COLO668 (cell line): ENCODE results near the gene MGMT.

Experiments
- DNase-seq: peaks from one replicate; lab custom pipeline; 2025; ENCODE audit not compliant: unreplicated experiment; lab: John Stamatoyannopoulos, UW

The MGMT gene

GRCh38 chr10:129785536-129785981 lies 318.5 kb downstream of the MGMT start:
- peak; percentile 47 for DNase-seq

- DNase-seq: peak; percentile 25
Measured at GRCh38 chr10:129786216-129786615, 319.2 kb downstream of the MGMT start.

GRCh38 chr10:129787557-129787956 lies 320.5 kb downstream of the MGMT start:
- no peak for DNase-seq

GRCh38 chr10:129788215-129788614 lies 321.2 kb downstream of the MGMT start:
- peak; percentile 27 for DNase-seq

- DNase-seq: no peak
Measured at GRCh38 chr10:129790715-129791446, 323.8 kb downstream of the MGMT start.

GRCh38 chr10:129792141-129792540 lies 325.1 kb downstream of the MGMT start:
- no peak for DNase-seq

- DNase-seq: no peak
Measured at GRCh38 chr10:129792864-129793263, 325.8 kb downstream of the MGMT start.

- no peak for DNase-seq
Measured at GRCh38 chr10:129793479-129793878, 326.4 kb downstream of the MGMT start.

GRCh38 chr10:129793996-129794395 lies 327.0 kb downstream of the MGMT start:
- no peak for DNase-seq

- DNase-seq: no peak
Measured at GRCh38 chr10:129796710-129797420, 329.8 kb downstream of the MGMT start.

- no peak for DNase-seq
Measured at GRCh38 chr10:129799942-129800341, 332.9 kb downstream of the MGMT start.

- DNase-seq: no peak
Measured at GRCh38 chr10:129800796-129801340, 333.8 kb downstream of the MGMT start.

- no peak for DNase-seq
Measured at GRCh38 chr10:129807211-129807610, 340.2 kb downstream of the MGMT start.

- DNase-seq: no peak
Measured at GRCh38 chr10:129808092-129808983, 341.3 kb downstream of the MGMT start.

GRCh38 chr10:129809431-129809830 lies 342.4 kb downstream of the MGMT start:
- no peak for DNase-seq

- DNase-seq: no peak
Measured at GRCh38 chr10:129809841-129810240, 342.8 kb downstream of the MGMT start.

GRCh38 chr10:129811208-129811607 lies 344.2 kb downstream of the MGMT start:
- no peak for DNase-seq

- no peak for DNase-seq
Measured at GRCh38 chr10:129812398-129812797, 345.4 kb downstream of the MGMT start.

GRCh38 chr10:129814681-129815646 lies 347.9 kb downstream of the MGMT start:
- DNase-seq: no peak
